A172 (cell line): ENCODE results near the gene SLC37A2. TPM values are rescaled to one million over a fixed set of nuclear protein-coding genes. Genes with fewer than 3 reads are reported as not detected.

Experiments used
- DNase-seq: peaks from one replicate; pipeline ENCODE4 v3.0.0-alpha.2; 2015; ENCODE audit warnings: low spot score
- total RNA-seq: library from RNA; depleted of rRNA; stranded (reverse); fragments of >200 nt; shearing (Covaris generic); gene quantifications from 2 replicates; pipeline ENCODE4 v1.2.3, GENCODE V29; 2014

Gene SLC37A2
- total RNA-seq, 1 experiment from 2014 or later, result 1.4 TPM

DNA sequence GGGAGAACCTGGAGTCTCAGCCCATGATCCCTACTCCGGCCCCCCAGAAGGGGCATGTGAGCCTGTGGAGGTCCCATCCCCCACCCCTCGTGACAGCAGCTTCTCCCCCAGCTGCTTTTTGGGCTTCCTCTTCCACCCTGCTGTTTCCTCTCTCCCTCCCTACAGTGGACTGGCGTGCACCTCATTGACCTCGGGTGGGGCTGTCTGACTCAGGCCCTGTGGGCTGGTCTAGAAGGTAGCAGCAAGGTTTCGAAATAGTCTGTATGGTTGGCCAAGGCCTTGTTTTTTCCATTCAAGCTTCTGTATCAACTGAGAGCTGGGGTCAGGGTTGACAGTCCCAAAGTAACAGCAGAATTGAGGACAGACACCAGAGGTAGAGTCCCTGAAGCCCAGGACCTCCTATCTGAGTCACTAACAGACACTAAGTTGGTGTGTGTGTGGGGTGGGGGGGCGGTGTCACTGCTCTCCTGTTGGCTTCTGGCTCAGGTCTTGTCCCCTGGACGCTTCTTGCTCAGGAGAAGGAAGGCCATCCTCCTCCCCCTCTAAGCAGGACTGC lies 7.7 kb downstream of the SLC37A2 start:
- peak; percentile 46 for DNase-seq

DNA sequence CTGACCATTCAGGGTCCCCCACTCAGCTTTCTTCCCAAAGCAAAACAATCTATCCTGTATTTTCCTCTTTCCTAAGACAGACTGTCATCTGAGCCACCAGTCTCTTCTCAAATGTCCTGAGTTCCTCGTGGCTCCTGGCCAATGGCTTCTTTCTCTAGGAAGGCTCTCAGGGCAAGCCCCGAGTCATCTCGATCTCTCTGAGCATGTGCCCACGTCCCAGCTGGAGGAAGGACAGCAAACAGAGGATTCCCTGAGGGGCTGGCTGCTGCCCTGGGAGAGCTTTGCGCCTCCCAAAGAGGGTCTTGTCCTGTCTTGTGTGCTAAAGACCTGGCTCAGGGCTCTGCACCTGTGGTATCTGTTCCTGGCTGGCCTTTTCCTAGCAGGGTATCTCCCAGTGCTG lies 8.3 kb downstream of the SLC37A2 start:
- DNase-seq, result no peak

DNA sequence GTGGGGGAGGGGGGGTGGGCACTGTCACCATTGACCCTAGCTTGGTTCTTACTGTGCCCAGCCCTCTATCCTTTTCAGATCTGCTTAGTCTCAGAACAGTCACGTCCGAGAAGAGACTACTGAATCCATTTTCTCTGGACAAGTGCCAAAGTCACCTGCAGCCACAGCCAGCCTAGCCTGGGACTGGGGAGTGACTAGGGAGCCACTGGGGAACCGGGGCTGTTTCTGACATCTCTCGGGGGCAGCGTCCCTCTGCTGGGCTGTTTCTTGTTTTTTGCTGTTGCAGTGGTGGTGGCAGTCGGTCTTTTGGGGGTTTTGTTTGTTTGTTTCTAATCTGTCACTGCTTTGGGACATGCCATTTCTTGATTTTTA lies 8.7 kb downstream of the SLC37A2 start:
- no peak for DNase-seq

DNA sequence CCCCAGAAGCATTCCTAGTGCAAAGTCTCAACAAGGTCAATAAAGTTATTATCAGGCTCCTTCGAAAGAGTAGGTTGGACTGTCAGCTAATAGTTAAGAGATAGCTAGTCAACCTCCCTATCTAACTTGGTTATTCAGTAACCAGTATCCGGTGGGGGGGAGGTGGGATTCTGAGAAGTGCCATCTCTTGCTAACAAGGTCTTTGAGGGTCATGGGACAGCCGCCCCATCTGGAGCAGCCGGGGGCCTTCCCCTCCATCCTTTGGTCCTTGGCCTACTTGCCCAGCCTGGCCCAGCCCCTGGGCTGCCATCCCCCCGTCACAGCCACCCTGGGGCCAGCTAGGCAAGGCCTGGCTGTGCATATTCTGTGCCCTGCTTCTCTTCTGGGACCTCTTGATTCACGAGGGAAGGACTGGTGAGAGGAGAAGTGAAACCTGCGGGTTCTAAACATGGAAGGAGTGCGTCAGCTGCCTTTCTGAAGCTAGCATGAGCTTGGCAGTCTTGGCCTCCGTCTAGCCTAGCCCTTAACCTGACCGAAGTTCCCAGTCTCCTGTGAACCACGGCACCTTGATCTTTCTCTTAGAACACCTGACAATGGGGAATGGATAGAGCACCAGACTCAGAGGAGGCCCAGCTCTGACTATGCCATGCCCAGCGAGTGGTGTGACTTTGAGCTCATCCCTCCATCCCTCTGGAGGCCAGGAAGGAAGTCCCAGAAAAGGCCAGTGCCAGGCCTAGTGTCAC lies 9.3 kb downstream of the SLC37A2 start:
- DNase-seq, result no peak

DNA sequence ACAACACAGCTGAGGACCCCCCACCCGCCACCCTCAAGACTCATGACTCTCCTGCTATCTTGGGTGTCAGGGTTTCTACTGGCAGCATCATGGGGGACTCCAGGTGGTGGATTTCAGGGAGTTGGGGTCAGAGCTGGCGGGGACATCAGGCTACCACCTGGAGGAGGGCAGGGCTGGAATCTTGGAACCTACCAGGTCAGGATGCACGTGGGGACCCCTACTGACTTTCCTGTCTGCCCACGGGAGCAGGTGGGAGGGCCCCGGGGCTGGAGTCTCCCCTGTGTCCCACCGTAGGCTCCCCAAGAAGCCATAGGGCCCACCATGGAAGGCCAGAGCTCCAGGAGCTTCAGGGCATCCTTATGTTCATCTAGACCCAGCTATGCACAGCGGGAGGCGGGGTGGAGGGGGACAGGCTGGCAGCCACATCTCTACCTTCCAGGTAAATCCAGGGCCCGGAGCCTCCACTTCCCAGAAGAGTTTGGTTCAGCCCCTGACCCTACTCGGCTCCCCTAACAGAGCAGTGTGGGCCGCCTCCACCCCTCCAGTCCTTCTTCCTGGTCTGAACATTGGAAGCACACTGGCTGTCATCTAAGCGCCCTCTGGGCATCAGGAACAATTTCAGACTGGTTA lies 10.0 kb downstream of the SLC37A2 start:
- no peak for DNase-seq

DNA sequence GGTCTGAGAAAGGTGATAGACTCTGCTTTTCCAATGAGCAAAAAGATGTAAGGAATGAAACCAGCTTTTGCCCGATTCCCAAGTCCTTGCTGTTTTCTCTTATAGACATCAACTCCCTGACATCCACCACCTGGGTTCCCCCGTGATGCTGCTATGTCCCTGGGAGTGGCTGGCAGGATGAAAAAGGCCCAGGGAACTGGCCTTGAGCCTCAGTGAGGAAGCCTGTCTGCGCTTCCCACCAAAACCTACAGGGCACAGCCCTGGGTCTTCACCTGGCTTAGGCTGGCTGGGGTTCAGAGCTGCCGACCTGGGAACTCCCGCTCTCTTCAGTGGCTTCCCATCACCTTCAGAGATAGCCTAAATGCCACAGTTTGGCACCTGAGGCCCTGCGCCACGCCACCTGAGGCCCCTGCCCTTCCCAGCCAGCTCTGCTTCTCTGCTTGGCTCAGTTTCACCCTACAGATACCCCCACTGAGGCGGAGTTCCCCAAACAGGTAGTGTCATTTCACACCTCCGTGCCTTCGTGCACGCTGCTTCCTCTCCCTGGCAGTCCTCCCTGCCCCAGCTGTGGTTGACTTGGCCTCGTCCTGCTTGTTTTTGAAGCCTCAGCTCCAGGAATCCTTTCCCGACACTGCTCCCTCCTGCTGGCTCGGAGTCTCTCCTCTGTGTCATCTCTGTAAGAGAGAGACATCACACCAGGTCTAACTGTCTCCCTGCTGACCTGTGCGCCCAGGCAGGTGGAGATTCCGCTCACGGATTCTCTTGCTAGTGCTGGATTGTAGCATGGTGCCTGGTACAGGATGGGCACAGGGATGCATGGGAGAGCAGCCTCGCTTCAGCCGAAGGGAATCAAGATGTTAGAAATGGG lies 10.7 kb downstream of the SLC37A2 start:
- no peak for DNase-seq

DNA sequence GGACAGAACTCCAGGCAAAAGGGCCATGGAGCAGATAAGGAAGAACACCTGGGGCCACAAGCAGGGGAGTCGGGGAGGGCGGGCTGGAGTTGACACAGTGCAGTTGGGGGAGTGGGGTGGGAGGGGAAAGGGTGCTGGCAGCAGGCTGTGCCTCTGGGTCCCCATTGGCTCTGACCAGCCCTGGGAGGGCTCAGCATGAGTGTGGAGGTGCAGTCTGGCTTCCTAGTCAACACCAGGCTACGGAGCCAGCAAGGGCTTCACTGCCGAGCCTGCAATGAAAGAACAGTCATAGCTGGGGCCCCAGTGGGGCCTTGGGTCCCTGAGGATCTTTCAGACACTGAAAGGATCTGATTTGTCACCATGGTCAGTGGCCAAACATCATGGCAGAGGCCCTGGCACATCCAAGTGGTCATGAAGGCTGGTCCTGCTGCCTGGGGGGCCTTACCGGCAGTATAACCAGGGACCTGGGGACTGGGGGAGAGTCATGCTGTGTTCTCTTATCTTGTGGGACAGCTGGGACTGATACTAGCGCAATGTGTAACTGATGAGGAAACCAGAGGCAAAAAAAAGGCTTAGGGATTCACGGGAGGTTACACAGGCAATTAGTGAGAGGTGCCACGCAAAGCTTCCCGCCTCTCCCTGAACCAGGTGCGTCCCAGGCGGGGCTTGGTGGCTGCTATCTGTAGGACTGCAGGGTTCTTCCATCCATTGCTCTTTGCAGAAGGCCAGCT lies 11.6 kb downstream of the SLC37A2 start:
- no peak for DNase-seq

DNA sequence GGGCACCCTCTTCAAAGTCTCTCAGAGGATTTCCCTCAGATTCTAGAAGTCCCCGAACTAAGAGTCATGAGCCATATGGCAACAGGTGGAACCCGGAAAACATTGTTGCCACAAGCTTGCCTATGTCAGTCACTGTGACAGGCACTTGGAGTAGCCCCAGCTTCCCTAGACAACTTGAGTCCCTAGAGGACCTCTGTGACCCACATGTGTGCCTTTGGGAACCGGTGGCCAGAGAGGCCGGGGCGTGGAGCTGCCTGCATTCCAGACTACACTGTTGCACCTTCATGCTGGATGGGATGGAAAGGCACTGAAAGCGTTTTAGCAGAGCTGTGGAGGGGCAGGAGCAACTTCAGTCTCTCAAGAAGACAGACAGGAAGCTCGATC lies 12.1 kb downstream of the SLC37A2 start:
- no peak for DNase-seq

DNA sequence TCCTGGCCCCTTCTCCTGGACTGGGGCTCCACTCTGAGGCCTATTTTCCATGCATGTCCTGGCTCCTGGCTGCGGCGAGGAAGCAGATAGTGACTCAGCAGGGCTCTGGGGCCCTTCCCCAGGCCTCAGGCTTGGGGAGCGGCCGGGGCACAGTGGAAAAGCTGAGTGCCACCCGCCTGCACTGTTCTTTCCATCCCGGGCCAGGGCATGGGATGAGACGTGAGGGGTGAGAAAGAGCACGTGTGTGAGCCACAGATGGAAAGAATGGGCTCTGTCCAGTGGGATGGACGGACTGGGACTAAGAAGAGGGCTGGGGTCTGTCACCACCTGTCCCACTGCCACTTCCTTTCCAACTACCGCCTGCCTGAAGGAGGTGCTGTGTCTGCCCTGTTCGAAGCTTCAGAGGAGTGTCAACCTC lies 12.8 kb downstream of the SLC37A2 start:
- no peak for DNase-seq

DNA sequence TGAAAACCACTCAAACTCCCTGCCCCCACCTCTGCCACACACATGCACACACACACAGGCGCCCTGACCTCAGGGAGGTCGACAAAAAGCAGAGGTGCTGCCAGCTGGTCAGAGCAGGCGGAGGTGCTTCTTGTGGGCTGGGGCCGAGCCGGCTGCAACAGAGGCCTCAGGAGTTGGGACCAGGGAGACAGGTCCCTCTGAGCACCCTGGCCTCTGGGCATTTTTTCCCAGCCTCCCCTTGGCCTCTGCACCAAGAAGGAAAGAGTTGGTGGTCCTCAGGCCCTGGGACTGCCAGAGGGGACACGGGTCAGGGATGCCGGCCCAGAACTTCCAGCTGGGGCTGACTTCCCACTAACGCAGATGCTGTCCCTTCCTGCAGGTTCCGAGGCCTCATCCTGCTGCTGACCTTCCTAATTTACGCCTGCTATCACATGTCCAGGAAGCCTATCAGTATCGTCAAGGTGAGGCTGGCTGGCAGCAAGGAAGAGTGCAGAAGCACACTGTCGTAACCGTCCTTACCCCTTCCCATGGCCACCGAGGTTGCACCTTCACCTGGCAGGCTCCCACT lies 13.4 kb downstream of the SLC37A2 start:
- no peak for DNase-seq

DNA sequence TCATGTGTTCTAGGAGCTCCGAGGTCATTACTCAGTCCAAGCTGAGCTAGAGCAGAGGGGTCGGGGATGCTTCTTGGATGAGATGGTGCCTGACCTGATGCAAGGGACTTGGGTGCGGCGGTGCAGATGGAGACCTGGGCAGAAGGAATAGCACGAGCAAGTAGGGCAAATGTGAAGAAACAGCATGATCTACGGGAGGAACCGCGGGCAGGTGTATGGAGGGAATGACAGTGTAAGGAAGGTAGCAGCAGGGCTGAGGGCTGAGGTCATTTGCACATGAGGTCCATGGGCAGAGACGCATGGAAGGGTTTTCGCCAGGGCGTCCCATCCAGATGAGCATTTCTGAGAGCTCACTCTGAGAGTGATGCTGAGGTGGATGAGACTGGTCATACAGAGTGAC lies 14.9 kb downstream of the SLC37A2 start:
- DNase-seq, result no peak

DNA sequence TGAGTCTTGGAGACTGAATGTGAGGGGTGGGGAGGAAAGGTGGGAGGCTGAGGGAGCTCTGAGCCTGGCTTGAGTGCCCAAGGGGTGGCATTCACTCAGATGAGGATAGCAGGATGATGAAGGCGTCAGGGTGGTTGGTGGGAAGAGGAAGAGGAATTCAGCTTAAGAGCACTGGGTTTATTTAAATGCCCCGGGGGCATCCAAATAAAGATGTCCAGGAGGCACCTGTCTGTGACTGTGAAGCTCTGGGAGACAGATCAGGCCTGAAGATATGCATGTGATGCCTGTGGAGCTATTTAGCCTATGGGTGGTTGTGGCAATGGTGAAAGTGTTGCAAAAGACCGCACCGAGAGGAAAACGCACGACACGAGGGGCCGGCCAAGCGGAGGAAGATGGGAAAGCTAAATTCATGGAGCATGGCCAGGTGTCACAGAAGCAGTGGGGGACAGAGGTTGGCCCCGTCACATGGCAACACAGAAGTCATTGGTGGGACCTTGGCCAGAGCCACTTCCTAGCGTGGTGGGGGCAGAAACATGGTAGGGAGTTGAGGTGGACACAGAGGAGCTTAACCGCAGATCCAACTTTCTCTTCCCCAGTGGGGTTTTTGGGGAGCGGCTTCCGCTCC lies 15.5 kb downstream of the SLC37A2 start:
- no peak for DNase-seq

DNA sequence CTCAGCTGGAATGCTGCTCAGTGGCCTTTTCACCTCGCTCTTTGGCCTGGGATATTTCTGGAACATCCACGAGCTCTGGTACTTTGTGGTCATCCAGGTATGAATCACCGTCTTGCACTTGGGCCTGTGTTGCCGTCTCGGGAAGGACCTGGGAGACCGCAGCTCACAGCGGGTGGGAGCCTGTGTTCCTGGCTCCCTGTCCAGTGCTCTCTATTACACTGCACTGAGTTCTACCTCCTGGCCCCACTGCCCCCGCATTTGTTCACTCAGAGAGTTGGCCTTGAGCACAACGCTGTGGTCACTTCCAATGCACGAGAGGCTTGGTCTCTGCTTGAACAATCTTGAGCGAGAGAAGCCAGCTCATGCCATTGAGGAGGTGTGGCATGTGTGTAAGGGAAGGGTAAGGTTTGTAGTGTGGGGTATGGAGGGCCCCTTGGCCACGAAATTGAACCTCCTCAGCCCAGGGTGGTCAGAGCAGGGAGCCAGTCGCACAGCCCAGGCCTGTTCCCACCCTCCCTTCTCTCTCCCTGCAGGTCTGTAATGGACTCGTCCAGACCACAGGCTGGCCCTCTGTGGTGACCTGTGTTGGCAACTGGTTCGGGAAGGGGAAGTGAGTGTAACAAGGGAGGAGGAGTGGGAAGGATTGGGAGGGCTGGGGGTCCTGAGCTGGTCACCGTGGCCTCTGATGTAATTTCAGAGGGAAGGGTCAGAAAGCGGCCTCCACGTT lies 16.2 kb downstream of the SLC37A2 start:
- DNase-seq, result peak; percentile 74

DNA sequence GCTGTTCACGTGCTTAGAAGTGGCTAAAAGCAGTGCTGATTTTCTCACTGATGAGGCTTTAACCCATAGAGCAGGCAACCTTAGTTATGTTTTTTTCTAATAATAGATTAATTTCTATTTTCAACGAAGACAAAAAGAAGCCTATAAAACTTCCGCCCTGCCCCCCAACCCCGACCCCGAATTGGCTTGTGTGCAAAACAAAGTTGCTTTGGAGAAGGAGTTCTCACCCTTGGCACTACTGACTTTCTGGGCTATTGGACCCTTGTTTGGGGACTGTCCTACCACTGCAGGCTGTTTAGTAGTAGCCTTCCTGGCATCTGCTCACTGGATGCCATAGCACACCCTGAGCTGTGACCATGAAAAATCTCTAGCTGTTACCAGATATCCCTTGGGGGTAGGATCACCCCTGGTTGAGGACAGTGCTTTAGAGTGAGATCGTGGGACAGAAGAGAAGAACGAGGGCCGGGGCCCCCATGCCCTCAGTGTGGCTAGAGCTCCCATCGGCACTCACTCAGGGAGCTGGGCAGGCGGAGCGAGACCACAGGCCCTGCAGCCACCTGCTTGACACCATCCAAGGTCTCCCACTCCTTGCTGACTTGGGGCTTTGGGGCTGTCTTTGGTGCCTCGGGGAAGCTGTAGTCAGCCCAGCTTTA lies 16.9 kb downstream of the SLC37A2 start:
- DNase-seq, result no peak

DNA sequence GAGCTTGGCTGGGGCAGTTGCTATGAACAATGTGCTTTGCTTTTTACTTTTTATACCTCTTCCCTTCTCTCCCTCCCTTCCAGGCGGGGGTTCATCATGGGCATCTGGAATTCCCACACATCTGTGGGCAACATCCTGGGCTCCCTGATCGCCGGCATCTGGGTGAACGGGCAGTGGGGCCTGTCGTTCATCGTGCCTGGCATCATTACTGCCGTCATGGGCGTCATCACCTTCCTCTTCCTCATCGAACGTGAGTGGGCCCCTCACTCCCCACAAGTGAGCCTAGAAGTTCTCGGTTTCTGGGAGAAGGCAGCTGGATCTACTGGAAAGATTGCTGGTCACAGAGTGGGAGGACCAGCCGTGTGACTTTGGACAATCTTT lies 17.4 kb downstream of the SLC37A2 start:
- DNase-seq, result no peak

DNA sequence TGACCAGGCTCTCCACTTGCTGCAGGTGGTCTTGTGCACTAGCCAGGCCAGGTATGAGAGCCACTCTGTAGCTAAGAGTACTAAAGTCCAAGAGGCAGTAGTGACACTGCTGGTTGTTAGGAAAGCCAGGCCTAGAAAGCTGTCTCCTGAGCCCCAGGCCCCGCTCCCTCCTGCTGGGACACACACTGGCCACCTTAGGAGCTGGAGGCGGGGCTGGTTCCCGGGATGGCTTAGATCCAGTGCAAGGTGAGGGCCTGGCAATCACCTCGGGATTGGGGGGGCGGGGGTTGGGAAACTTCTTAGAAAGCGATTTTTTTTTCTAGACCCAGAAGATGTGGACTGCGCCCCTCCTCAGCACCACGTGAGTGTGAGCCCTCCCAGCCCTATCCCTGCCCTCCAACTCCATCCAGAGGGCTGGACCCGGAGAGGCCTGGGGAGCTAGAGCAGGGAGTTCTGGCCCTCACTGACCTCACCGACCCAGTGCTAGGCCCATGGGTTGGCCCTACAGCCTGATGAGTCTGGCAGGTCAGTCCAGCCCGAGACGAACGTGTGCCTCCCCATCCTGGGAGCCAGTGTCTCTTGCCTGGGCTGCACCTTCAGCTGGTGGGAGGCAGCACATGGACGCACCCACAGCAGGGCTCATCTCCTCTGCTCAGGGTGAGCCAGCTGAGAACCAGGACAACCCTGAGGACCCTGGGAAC lies 18.1 kb downstream of the SLC37A2 start:
- DNase-seq, result no peak

DNA sequence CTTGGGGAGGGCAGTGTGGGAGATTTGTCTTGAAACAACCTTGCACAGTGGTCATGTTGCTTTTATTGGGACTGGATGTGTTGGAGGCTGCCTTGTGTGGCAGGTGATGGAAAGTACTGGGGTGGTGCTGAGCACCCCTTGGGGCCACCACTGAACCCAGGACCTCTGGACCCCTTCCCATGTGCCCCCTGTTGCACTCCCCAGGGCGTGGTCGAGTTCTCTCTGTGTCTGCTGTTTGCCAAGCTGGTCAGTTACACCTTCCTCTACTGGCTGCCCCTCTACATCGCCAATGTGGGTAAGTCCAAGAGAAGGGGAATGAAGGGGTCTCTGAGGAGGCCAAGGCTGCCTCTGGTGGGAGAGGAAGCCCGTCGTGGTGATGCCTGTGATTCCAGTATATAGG lies 18.9 kb downstream of the SLC37A2 start:
- no peak for DNase-seq

DNA sequence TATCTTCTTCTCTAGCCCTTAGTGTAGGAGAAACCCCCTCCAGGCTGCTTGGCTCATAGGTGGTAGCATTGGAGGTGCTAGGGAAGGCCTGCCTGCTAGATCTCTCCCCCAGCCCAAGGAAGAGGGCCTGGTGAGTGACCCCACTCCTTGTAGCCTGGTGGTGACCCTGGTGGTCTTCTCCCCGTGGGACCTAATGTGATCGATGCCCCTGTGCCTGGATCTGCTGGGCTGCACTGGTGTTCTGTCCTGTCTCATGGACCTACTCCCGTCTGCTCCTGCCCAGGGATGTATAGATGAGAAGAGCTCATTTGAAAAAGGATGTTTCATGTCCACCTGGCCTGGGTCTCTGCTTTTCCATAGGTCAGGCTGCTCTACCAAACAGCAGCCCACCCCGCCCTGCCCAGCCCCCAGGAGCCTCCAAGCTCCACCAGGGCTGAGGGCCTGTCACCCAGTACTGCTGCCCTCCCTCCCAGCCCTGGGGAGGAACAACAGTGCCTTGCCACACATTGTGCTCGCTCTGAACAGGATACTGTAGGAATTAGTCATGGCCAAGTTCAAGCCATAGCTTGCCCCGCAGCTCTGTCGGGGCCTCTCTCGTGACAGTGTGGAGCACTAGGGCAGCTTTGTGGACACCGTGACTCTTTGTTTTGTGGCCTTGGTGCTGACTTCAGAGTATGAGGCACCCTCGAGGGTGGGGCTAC lies 19.7 kb downstream of the SLC37A2 start:
- DNase-seq, result peak; percentile 49
